Astrocyte (in vitro differentiated cells and primary cell): Measurements from ENCODE around the gene PIK3R4. TPM values are rescaled to one million over a fixed set of nuclear protein-coding genes. Genes with fewer than 3 reads are reported as not detected.

Experiments used
- DNase-seq: peaks from one replicate; pipeline ENCODE4 v3.0.0-alpha.2; 2010; ENCODE audit warnings: low read depth
- FAIRE-seq: peaks from 2 replicates; lab custom pipeline; 2011; peaks lifted over from hg19 to GRCh38; lab: Jason Lieb, UNC
- H2AFZ ChIP-seq: 2 replicates; pipeline ENCODE4 v1.6.0; 2012; ENCODE audit warnings: low read depth, low read length, inconsistent platforms
- H3K27ac ChIP-seq: 2 replicates; pipeline ENCODE4 v1.5.1; 2011; ENCODE audit warnings: low read depth, low read length, inconsistent platforms
- H3K27me3 ChIP-seq: 2 replicates; pipeline ENCODE4 v1.6.0; 2011; ENCODE audit warnings: low read length, inconsistent platforms; ENCODE audit not compliant: insufficient read depth
- H3K36me3 ChIP-seq: 2 replicates; pipeline ENCODE4 v1.5.1; 2011; ENCODE audit warnings: low read length, inconsistent platforms; ENCODE audit not compliant: insufficient read depth
- H3K4me1 ChIP-seq: 2 replicates; pipeline ENCODE4 v1.5.1; 2011; ENCODE audit warnings: low read length, inconsistent platforms; ENCODE audit not compliant: insufficient read depth
- H3K4me2 ChIP-seq: 2 replicates; pipeline ENCODE4 v1.6.0; 2012; ENCODE audit warnings: low read length, inconsistent platforms
- H3K4me3 ChIP-seq: 2 replicates; pipeline ENCODE4 v1.5.1; 2011; ENCODE audit warnings: low read depth, mild to moderate bottlenecking, low read length, inconsistent platforms; ENCODE audit not compliant: insufficient read depth
- H3K79me2 ChIP-seq: 2 replicates; pipeline ENCODE4 v1.6.0; 2012; ENCODE audit warnings: mild to moderate bottlenecking, low read length, inconsistent platforms; ENCODE audit not compliant: insufficient read depth
- H3K9ac ChIP-seq: 2 replicates; pipeline ENCODE4 v1.6.0; 2012; ENCODE audit warnings: mild to moderate bottlenecking, low read length, inconsistent platforms
- H3K9me3 ChIP-seq: 2 replicates; pipeline ENCODE4 v1.5.1; 2012; ENCODE audit warnings: low read depth, mild to moderate bottlenecking, low read length, inconsistent platforms; ENCODE audit not compliant: insufficient read depth
- H4K20me1 ChIP-seq: 2 replicates; pipeline ENCODE4 v1.6.0; 2012; ENCODE audit warnings: low read length, inconsistent platforms; ENCODE audit not compliant: insufficient read depth
- H3K27ac Mint-ChIP-seq: one replicate; pipeline ENCODE4 v1.8.0; 2021; ENCODE audit warnings: mild to moderate bottlenecking, mixed read lengths; ENCODE audit not compliant: unreplicated experiment
- H3K27me3 Mint-ChIP-seq: one replicate; pipeline ENCODE4 v1.8.0; 2021; ENCODE audit warnings: low read depth, mixed read lengths; ENCODE audit not compliant: unreplicated experiment
- H3K36me3 Mint-ChIP-seq: one replicate; pipeline ENCODE4 v1.8.0; 2021; ENCODE audit warnings: low read depth, mixed read lengths; ENCODE audit not compliant: unreplicated experiment
- H3K4me1 Mint-ChIP-seq: one replicate; pipeline ENCODE4 v1.8.0; 2021; ENCODE audit warnings: low read depth, mixed read lengths; ENCODE audit not compliant: unreplicated experiment
- H3K4me3 Mint-ChIP-seq: one replicate; pipeline ENCODE4 v1.8.0; 2021; ENCODE audit warnings: mild to moderate bottlenecking, moderate library complexity, mixed read lengths; ENCODE audit not compliant: unreplicated experiment
- H3K9me3 Mint-ChIP-seq: one replicate; pipeline ENCODE4 v1.8.0; 2021; ENCODE audit warnings: mild to moderate bottlenecking, mixed read lengths; ENCODE audit not compliant: unreplicated experiment
- CTCF ChIP-seq: IDR thresholded peaks from 2 replicates; pipeline ENCODE4 v1.5.1; 2011; ENCODE audit warnings: low read depth, mild to moderate bottlenecking, inconsistent platforms, low read length, moderate library complexity; ENCODE audit not compliant: insufficient read depth
- EZH2 ChIP-seq: IDR thresholded peaks from 2 replicates; pipeline ENCODE4 v1.6.1; 2012; ENCODE audit warnings: mild to moderate bottlenecking, low read length, inconsistent platforms; ENCODE audit not compliant: insufficient read depth
- total RNA-seq: library from RNA; stranded (reverse); gene quantifications from 2 replicates; pipeline ENCODE4 v1.2.1, GENCODE V29; 2021

Gene PIK3R4
- total RNA-seq, 1 donor from 2014 or later, result 22.2 TPM

GRCh38 chr3:130661140-130661891, 85.3 kb downstream of the PIK3R4 start:
- Histone ChIP-seq H3K9ac (no peak overlapping the region), H2AFZ (no peak overlapping the region), H3K36me3 (no peaks in the 10 kb centered on the region), H3K4me2 (no peak overlapping the region), H3K4me3 (no peak overlapping the region), H4K20me1 (no peaks in the 10 kb centered on the region), H3K27ac (no peak overlapping the region), H3K27me3 (no peaks in the 10 kb centered on the region), H3K9me3 (no peaks in the 10 kb centered on the region), H3K4me1 (peaks cover 3% of the 10 kb centered on the region), H3K79me2 (no peaks in the 10 kb centered on the region)
- FAIRE-seq (no peak), DNase-seq (peak; percentile 35)
- Mint-ChIP-seq H3K9me3 (no peaks in the 10 kb centered on the region), H3K4me3 (no peak overlapping the region), H3K36me3 (peaks cover 1% of the 10 kb centered on the region), H3K27ac (no peak overlapping the region), H3K27me3 (no peaks in the 10 kb centered on the region), H3K4me1 (peaks cover 6% of the 10 kb centered on the region)
- no peak for TF ChIP-seq CTCF
- no peak for TF ChIP-seq EZH2

GRCh38 chr3:130659911-130660310, 86.7 kb downstream of the PIK3R4 start:
- H3K36me3 ChIP-seq, result no peaks in the 10 kb centered on the region
- H3K27ac ChIP-seq, result no peak overlapping the region
- TF ChIP-seq CTCF (no peak), EZH2 (no peak)
- peaks cover 3% of the 10 kb centered on the region for H3K4me1 ChIP-seq
- H3K36me3 Mint-ChIP-seq, result peaks cover 4% of the 10 kb centered on the region
- no peak overlapping the region for H3K4me3 Mint-ChIP-seq
- FAIRE-seq, result no peak
- H3K9me3 Mint-ChIP-seq, result no peaks in the 10 kb centered on the region
- H3K79me2 ChIP-seq, result no peaks in the 10 kb centered on the region
- H3K27me3 Mint-ChIP-seq, result no peaks in the 10 kb centered on the region
- H3K4me1 Mint-ChIP-seq, result peaks cover 6% of the 10 kb centered on the region
- no peak overlapping the region for H2AFZ ChIP-seq
- no peaks in the 10 kb centered on the region for H3K27me3 ChIP-seq
- DNase-seq, result no peak
- H4K20me1 ChIP-seq, result no peaks in the 10 kb centered on the region
- H3K9me3 ChIP-seq, result no peaks in the 10 kb centered on the region
- no peak overlapping the region for H3K27ac Mint-ChIP-seq
- H3K4me2 ChIP-seq, result no peak overlapping the region
- H3K9ac ChIP-seq, result no peak overlapping the region
- no peak overlapping the region for H3K4me3 ChIP-seq

GRCh38 chr3:130658678-130659077, 88.0 kb downstream of the PIK3R4 start:
- Histone ChIP-seq H3K4me2 (no peak overlapping the region), H3K79me2 (no peaks in the 10 kb centered on the region), H3K4me1 (peaks cover 3% of the 10 kb centered on the region), H3K27ac (no peak overlapping the region), H2AFZ (no peak overlapping the region), H3K36me3 (no peaks in the 10 kb centered on the region), H3K9ac (no peak overlapping the region), H3K9me3 (no peaks in the 10 kb centered on the region), H3K4me3 (no peak overlapping the region), H3K27me3 (no peaks in the 10 kb centered on the region), H4K20me1 (no peaks in the 10 kb centered on the region)
- no peak for TF ChIP-seq EZH2
- TF ChIP-seq CTCF, result no peak
- FAIRE-seq (no peak), DNase-seq (peak; percentile 64)
- Mint-ChIP-seq H3K27ac (no peak overlapping the region), H3K9me3 (no peaks in the 10 kb centered on the region), H3K4me3 (no peak overlapping the region), H3K36me3 (peaks cover 6% of the 10 kb centered on the region), H3K4me1 (peaks cover 6% of the 10 kb centered on the region), H3K27me3 (no peaks in the 10 kb centered on the region)
